ENCODE measurements around the gene MSMO1. TPM values are rescaled to one million over a fixed set of nuclear protein-coding genes. Genes with fewer than 3 reads are reported as not detected.

MSMO1 gene
- total RNA-seq, 1 experiment from 2014 or later: 72.9 TPM

- ChIA-PET POLR2A (no interaction called here), CTCF (interaction anchor here (1.8 kb wide), 1 partner anchor 181 kb away, joined by 5 read pairs; no protein-coding TSS in a partner anchor)
- TF ChIP-seq USF2 (CRISPR knock-in tag; IDR thresholded peaks at IDR 0.05): no peak
- no peak for TF ChIP-seq CREB1 (CRISPR knock-in tag; IDR thresholded peaks at IDR 0.05)
- TF ChIP-seq OVOL2 (CRISPR knock-in tag; IDR thresholded peaks at IDR 0.05; ENCODE audit: borderline replicate concordance): no peak
- no peak for TF ChIP-seq SP1 (CRISPR knock-in tag; conservative IDR thresholded peaks at IDR 0.05)
- TF ChIP-seq, protein P1, sequence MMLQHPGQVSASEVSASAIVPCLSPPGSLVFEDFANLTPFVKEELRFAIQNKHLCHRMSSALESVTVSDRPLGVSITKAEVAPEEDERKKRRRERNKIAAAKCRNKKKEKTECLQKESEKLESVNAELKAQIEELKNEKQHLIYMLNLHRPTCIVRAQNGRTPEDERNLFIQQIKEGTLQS (CRISPR knock-in tag; conservative IDR thresholded peaks at IDR 0.05): no peak
- TF ChIP-seq ZNF423 (CRISPR knock-in tag; IDR thresholded peaks at IDR 0.05): no peak
- TF ChIP-seq, protein P2, sequence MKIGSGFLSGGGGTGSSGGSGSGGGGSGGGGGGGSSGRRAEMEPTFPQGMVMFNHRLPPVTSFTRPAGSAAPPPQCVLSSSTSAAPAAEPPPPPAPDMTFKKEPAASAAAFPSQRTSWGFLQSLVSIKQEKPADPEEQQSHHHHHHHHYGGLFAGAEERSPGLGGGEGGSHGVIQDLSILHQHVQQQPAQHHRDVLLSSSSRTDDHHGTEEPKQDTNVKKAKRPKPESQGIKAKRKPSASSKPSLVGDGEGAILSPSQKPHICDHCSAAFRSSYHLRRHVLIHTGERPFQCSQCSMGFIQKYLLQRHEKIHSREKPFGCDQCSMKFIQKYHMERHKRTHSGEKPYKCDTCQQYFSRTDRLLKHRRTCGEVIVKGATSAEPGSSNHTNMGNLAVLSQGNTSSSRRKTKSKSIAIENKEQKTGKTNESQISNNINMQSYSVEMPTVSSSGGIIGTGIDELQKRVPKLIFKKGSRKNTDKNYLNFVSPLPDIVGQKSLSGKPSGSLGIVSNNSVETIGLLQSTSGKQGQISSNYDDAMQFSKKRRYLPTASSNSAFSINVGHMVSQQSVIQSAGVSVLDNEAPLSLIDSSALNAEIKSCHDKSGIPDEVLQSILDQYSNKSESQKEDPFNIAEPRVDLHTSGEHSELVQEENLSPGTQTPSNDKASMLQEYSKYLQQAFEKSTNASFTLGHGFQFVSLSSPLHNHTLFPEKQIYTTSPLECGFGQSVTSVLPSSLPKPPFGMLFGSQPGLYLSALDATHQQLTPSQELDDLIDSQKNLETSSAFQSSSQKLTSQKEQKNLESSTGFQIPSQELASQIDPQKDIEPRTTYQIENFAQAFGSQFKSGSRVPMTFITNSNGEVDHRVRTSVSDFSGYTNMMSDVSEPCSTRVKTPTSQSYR (CRISPR knock-in tag; IDR thresholded peaks at IDR 0.05): no peak
- no peak for TF ChIP-seq MXD4 (CRISPR knock-in tag; IDR thresholded peaks at IDR 0.05; ENCODE audit: borderline replicate concordance)
- TF ChIP-seq SOX15 (CRISPR knock-in tag; IDR thresholded peaks at IDR 0.05): no peak
- TF ChIP-seq ZNF219 (CRISPR knock-in tag; IDR thresholded peaks at IDR 0.05; ENCODE audit: borderline replicate concordance): no peak
- TF ChIP-seq GTF2I (CRISPR knock-in tag; conservative IDR thresholded peaks at IDR 0.05): no peak
- TF ChIP-seq JAZF1 (CRISPR knock-in tag; IDR thresholded peaks at IDR 0.05): no peak
- TF ChIP-seq PRRX2 (CRISPR knock-in tag; IDR thresholded peaks at IDR 0.05): no peak
- no peak for TF ChIP-seq RORB (CRISPR knock-in tag; IDR thresholded peaks at IDR 0.05)
- TF ChIP-seq PREB (CRISPR knock-in tag; IDR thresholded peaks at IDR 0.05; ENCODE audit: borderline replicate concordance): no peak
- no peak for TF ChIP-seq ZNF263 (CRISPR knock-in tag; IDR thresholded peaks at IDR 0.05; ENCODE audit: low read depth)
- no peak for TF ChIP-seq ZNF396 (CRISPR knock-in tag; IDR thresholded peaks at IDR 0.05; ENCODE audit: borderline replicate concordance)
- peaks cover 4% of the 10 kb centered on the region; the same call in 1 of the 2 replicates for H3K36me3 Mint-ChIP-seq
- no peak overlapping the region for H3K4me3 Mint-ChIP-seq
- ATAC-seq (no peak), DNase-seq (ENCODE audit: low spot score) (no peak)
- H3K27me3 Mint-ChIP-seq (ENCODE audit: low read depth): no peaks in the 10 kb centered on the region; the same call in 1 of the 2 replicates
- H3K9me3 Mint-ChIP-seq: peaks cover 11% of the 10 kb centered on the region
- H3K4me1 Mint-ChIP-seq: no peaks in the 10 kb centered on the region
- no peak overlapping the region for H3K27ac Mint-ChIP-seq
These were observed 15.0 kb upstream of the MSMO1 start for GRCh38 chr4:165312506-165312905.

GRCh38 chr4:165319030-165319429, 8.4 kb upstream of the MSMO1 start:
- DNase-seq (ENCODE audit: low spot score) (no peak), ATAC-seq (no peak)
- no peak overlapping the region for H3K4me3 Mint-ChIP-seq
- H3K27ac Mint-ChIP-seq: peak overlapping the region; percentile 65
- CTCF ChIA-PET: no interaction called here
- no peaks in the 10 kb centered on the region for H3K27me3 Mint-ChIP-seq (ENCODE audit: low read depth)
- H3K36me3 Mint-ChIP-seq: no peaks in the 10 kb centered on the region
- H3K4me1 Mint-ChIP-seq: peaks cover 5% of the 10 kb centered on the region
- no peaks in the 10 kb centered on the region for H3K9me3 Mint-ChIP-seq
- TF ChIP-seq TEAD4 (CRISPR knock-in tag; IDR thresholded peaks at IDR 0.05) (no peak), NFATC4 (CRISPR knock-in tag; IDR thresholded peaks at IDR 0.05) (no peak), ZNF396 (CRISPR knock-in tag; IDR thresholded peaks at IDR 0.05; ENCODE audit: borderline replicate concordance) (no peak), ZNF425 (CRISPR knock-in tag; conservative IDR thresholded peaks at IDR 0.05) (no peak), ZNF671 (CRISPR knock-in tag; IDR thresholded peaks at IDR 0.05) (no peak)
- TF ChIP-seq, protein P3, sequence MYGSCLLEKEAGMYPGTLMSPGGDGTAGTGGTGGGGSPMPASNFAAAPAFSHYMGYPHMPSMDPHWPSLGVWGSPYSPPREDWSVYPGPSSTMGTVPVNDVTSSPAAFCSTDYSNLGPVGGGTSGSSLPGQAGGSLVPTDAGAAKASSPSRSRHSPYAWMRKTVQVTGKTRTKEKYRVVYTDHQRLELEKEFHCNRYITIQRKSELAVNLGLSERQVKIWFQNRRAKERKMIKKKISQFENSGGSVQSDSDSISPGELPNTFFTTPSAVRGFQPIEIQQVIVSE (CRISPR knock-in tag; IDR thresholded peaks at IDR 0.05; ENCODE audit: borderline replicate concordance): no peak
- POLR2A ChIA-PET: no interaction called here

Data from WTC11 (cell line).